IMR-90 (cell line): ENCODE data around the gene NT5E. TPM values are rescaled to one million over a fixed set of nuclear protein-coding genes. Genes with fewer than 3 reads are reported as not detected.

Experiments
- ATAC-seq: fragments of 200-7000 bp; cut with Tn5 transposase; 2 replicates; pipeline ENCODE4 v1.9.1; 2020; ENCODE audit warnings: low read depth, mild to moderate bottlenecking, moderate library complexity
- BruUV-seq: library from RNA; stranded (reverse); fragments of 400-500 nt; replicated peaks from 2 replicates; lab custom pipeline; 2021; lab: Mats Ljungman, UMichigan
- CTCF ChIA-PET: fragments of 300-600 bp; formaldehyde crosslinking; extraction: SDS; loops from one replicate; lab custom pipeline; 2021; ENCODE audit warnings: antibody characterized with exemption; lab: Yijun Ruan, JAX
- POLR2A ChIA-PET: fragments of 300-600 bp; sonication (Branson Sonifier 250); formaldehyde crosslinking; loops from one replicate; lab custom pipeline; 2022; ENCODE audit warnings: antibody characterized with exemption; ENCODE audit not compliant: unreplicated experiment; lab: Charles Lee
- DNase-seq: peaks from one replicate; pipeline ENCODE4 v3.0.0; 2013
- H2AFZ ChIP-seq: replicated peaks from 2 replicates; pipeline ENCODE3; 2013; ENCODE audit warnings: low read length, mild to moderate bottlenecking; ENCODE audit not compliant: poor library complexity
- H2AK5ac ChIP-seq: 2 replicates; pipeline ENCODE4 v1.6.1; 2013; ENCODE audit warnings: low read depth, low read length, inconsistent platforms
- H2AK9ac ChIP-seq: replicated peaks from 2 replicates; pipeline ENCODE3; 2013; ENCODE audit warnings: mild to moderate bottlenecking, low read depth, low read length, moderate library complexity; ENCODE audit not compliant: poor library complexity
- H2BK120ac ChIP-seq: 2 replicates; pipeline ENCODE4 v1.6.1; 2013; ENCODE audit warnings: low read depth, low read length, inconsistent platforms
- H2BK15ac ChIP-seq: 3 replicates; pipeline ENCODE4 v1.6.1; 2013; ENCODE audit warnings: low read depth, low read length, inconsistent platforms
- H2BK20ac ChIP-seq: 2 replicates; pipeline ENCODE4 v1.6.1; 2013; ENCODE audit warnings: low read depth, mild to moderate bottlenecking, inconsistent platforms, low read length, moderate library complexity
- H2BK5ac ChIP-seq: 2 replicates; pipeline ENCODE4 v1.6.1; 2013; ENCODE audit warnings: mild to moderate bottlenecking, low read depth, low read length, inconsistent platforms; ENCODE audit not compliant: poor library complexity, severe bottlenecking
- H3K14ac ChIP-seq: replicated peaks from 2 replicates; pipeline ENCODE4 v1.6.1; 2013; ENCODE audit warnings: low read depth, low read length, inconsistent platforms
- H3K18ac ChIP-seq: 2 replicates; pipeline ENCODE4 v1.6.1; 2013; ENCODE audit warnings: low read depth, low read length, control low read depth
- H3K23ac ChIP-seq: 2 replicates; pipeline ENCODE4 v1.6.1; 2013; ENCODE audit warnings: low read depth, low read length, inconsistent platforms
- H3K27ac ChIP-seq: 2 replicates; pipeline ENCODE4 v1.5.1; 2013; ENCODE audit warnings: mild to moderate bottlenecking, control low read depth, low read length; ENCODE audit not compliant: insufficient read depth
- H3K27me3 ChIP-seq: 2 replicates; pipeline ENCODE4 v1.6.1; 2013; ENCODE audit warnings: low read length; ENCODE audit not compliant: control insufficient read depth, insufficient read depth
- H3K36me3 ChIP-seq: 2 replicates; pipeline ENCODE4 v1.6.1; 2013; ENCODE audit warnings: low read length, mixed read lengths; ENCODE audit not compliant: control insufficient read depth, insufficient read depth
- H3K4ac ChIP-seq: 2 replicates; pipeline ENCODE4 v1.6.1; 2013; ENCODE audit warnings: low read depth, low read length, inconsistent platforms
- H3K4me1 ChIP-seq: 2 replicates; pipeline ENCODE4 v1.6.1; 2013; ENCODE audit warnings: low read length, mixed read lengths; ENCODE audit not compliant: control insufficient read depth, insufficient read depth
- H3K4me2 ChIP-seq: 2 replicates; pipeline ENCODE4 v1.6.1; 2013; ENCODE audit warnings: low read depth, mild to moderate bottlenecking, control low read depth, low read length, moderate library complexity
- H3K4me3 ChIP-seq: 2 replicates; pipeline ENCODE4 v1.5.1; 2013; ENCODE audit warnings: low read depth, mild to moderate bottlenecking, control low read depth, low read length, moderate library complexity; ENCODE audit not compliant: insufficient read depth
- H3K56ac ChIP-seq: 2 replicates; pipeline ENCODE4 v1.6.1; 2013; ENCODE audit warnings: low read length, inconsistent platforms; ENCODE audit not compliant: insufficient read depth; ENCODE audit errors: extremely low read depth
- H3K79me1 ChIP-seq, 2 experiments: 2 replicates each; pipeline ENCODE4 v1.6.1; 2013; ENCODE audit warnings: low read length in 2 of 2, inconsistent platforms in 1 of 2, low read depth in 1 of 2
- H3K9ac ChIP-seq: 2 replicates; pipeline ENCODE4 v1.6.1; 2013; ENCODE audit warnings: low read depth, low read length, control low read depth
- H3K9me1 ChIP-seq: 2 replicates; pipeline ENCODE4 v1.6.1; 2013; ENCODE audit warnings: low read length, inconsistent platforms; ENCODE audit not compliant: insufficient read depth
- H3K9me3 ChIP-seq: 2 replicates; pipeline ENCODE4 v1.6.1; 2013; ENCODE audit warnings: low read length; ENCODE audit not compliant: control insufficient read depth, insufficient read depth
- H4K20me1 ChIP-seq: 2 replicates; pipeline ENCODE4 v1.6.1; 2013; ENCODE audit warnings: low read length, inconsistent platforms; ENCODE audit not compliant: insufficient read depth
- H4K5ac ChIP-seq: 2 replicates; pipeline ENCODE4 v1.6.1; 2013; ENCODE audit warnings: mild to moderate bottlenecking, low read depth, low read length, control low read depth
- H4K8ac ChIP-seq, 2 experiments: 2 replicates each; pipeline ENCODE4 v1.6.1; 2013; ENCODE audit warnings: low read depth in 2 of 2, low read length in 2 of 2, control low read depth in 1 of 2, inconsistent platforms in 1 of 2
- H4K91ac ChIP-seq: 2 replicates; pipeline ENCODE4 v1.6.1; 2013; ENCODE audit warnings: low read depth, low read length, inconsistent platforms; ENCODE audit not compliant: insufficient read depth
- BHLHE40 ChIP-seq: fragments of 150-350 bp; IDR thresholded peaks from 2 replicates; pipeline ENCODE4 v1.6.1; 2016; ENCODE audit warnings: mild to moderate bottlenecking, low read depth, low read length
- CEBPB ChIP-seq: IDR thresholded peaks from 2 replicates; pipeline ENCODE4 v1.6.1; 2012; ENCODE audit warnings: low read depth, low read length, improper control_type of control experiment
- CHD1 ChIP-seq: IDR thresholded peaks from 2 replicates; pipeline ENCODE4 v1.6.1; 2012; ENCODE audit warnings: low read depth, low read length, improper control_type of control experiment
- CTCF ChIP-seq: conservative IDR thresholded peaks from 2 replicates; pipeline ENCODE4 v1.5.1; 2012; ENCODE audit warnings: mild to moderate bottlenecking, low read depth, low read length, improper control_type of control experiment
- ELK1 ChIP-seq: fragments of 150-350 bp; IDR thresholded peaks from 2 replicates; pipeline ENCODE4 v1.6.1; 2016; ENCODE audit warnings: low read depth, mild to moderate bottlenecking, low read length, moderate library complexity, borderline replicate concordance
- FOS ChIP-seq: fragments of 150-350 bp; IDR thresholded peaks from 2 replicates; pipeline ENCODE4 v1.6.1; 2016; ENCODE audit warnings: low read depth, low read length
- MAFK ChIP-seq: IDR thresholded peaks from 2 replicates; pipeline ENCODE4 v1.6.1; 2012; ENCODE audit warnings: low read depth, low read length, improper control_type of control experiment
- MAZ ChIP-seq: IDR thresholded peaks from 2 replicates; pipeline ENCODE4 v1.6.1; 2012; ENCODE audit warnings: low read depth, mild to moderate bottlenecking, low read length, improper control_type of control experiment, moderate library complexity, borderline replicate concordance
- MXI1 ChIP-seq: IDR thresholded peaks from 2 replicates; pipeline ENCODE4 v1.6.1; 2012; ENCODE audit warnings: low read depth, mild to moderate bottlenecking, low read length, moderate library complexity, borderline replicate concordance
- NFE2L2 ChIP-seq: fragments of 150-350 bp; IDR thresholded peaks from 2 replicates; pipeline ENCODE4 v1.6.1; 2016; ENCODE audit warnings: low read depth, mild to moderate bottlenecking, low read length
- POLR2A ChIP-seq: IDR thresholded peaks from 2 replicates; pipeline ENCODE4 v1.6.1; 2012; ENCODE audit warnings: mild to moderate bottlenecking, low read depth, low read length
- RAD21 ChIP-seq: IDR thresholded peaks from 2 replicates; pipeline ENCODE4 v1.6.1; 2012; ENCODE audit warnings: low read length, improper control_type of control experiment
- RCOR1 ChIP-seq: IDR thresholded peaks from 2 replicates; pipeline ENCODE4 v1.6.1; 2012; ENCODE audit warnings: mild to moderate bottlenecking, low read length, improper control_type of control experiment; ENCODE audit not compliant: insufficient replicate concordance
- RFX5 ChIP-seq: IDR thresholded peaks from 2 replicates; pipeline ENCODE4 v1.8.0; 2012; ENCODE audit warnings: low read depth, mild to moderate bottlenecking, low read length, moderate library complexity
- USF2 ChIP-seq: fragments of 150-350 bp; IDR thresholded peaks from 2 replicates; pipeline ENCODE4 v1.6.1; 2017; ENCODE audit warnings: mild to moderate bottlenecking, antibody characterized with exemption, low read length, low read depth
- WGBS, 2 experiments: methylation state at CpG; one replicate each; pipeline versions ENCODE4 v1.1.5 to v1.1.7; 2013; ENCODE audit warnings: missing lambda C conversion rate in 2 of 2; ENCODE audit not compliant: insufficient read length in 1 of 2; ENCODE audit errors: extremely low coverage in 2 of 2; 5-methylcytosine and 5-hydroxymethylcytosine counted together
- dilution Hi-C: fragments of 300-500 bp; cut with HindIII; formaldehyde crosslinking; loops from one replicate; pipeline ENCODE4 v1.14.3; 2018; ENCODE audit warnings: low sequenced_read_pairs; ENCODE audit not compliant: unreplicated experiment
- in situ Hi-C: fragments of 300-500 bp; cut with MboI; formaldehyde crosslinking; loops from 3 replicates; pipeline ENCODE4 v1.14.3; 2019; ENCODE audit warnings: low sequenced_read_pairs, inconsistent platforms, mixed read lengths
- intact Hi-C: fragments of 100-400 bp; cut with micrococcal nuclease; formaldehyde crosslinking; loops from 2 replicates; pipeline ENCODE4 v1.10.0; 2022
- polyA plus RNA-seq, 3 experiments: library from polyadenylated mRNA; depleted of rRNA; stranded (reverse); fragments of >200 nt; gene quantifications; 2 replicates each; pipeline ENCODE4 v1.2.3, GENCODE V29; 2012; ENCODE audit warnings: low replicate concordance in 1 of 3
- total RNA-seq: library from RNA; depleted of rRNA; stranded (reverse); fragments of >200 nt; gene quantifications from 2 replicates; pipeline ENCODE4 v1.2.3, GENCODE V29; 2012

The NT5E gene
- total and polyA plus RNA-seq, 2 of the 4 experiments (the other 2 are of a cell fraction): 153 to 280 TPM

GRCh38 chr6:85473748-85474147 lies 23.9 kb downstream of the NT5E start:
- DNase-seq (no peak), ATAC-seq (no peak)
- no peak overlapping the region for H3K4me3 ChIP-seq
- peaks cover 25% of the 10 kb centered on the region for H3K36me3 ChIP-seq
- H2BK5ac ChIP-seq: peak overlapping the region; percentile 32
- CTCF ChIA-PET: interaction anchor here (0.7 to 2.5 kb wide), 2 partner anchors 9 to 11 kb away, joined by 3 to 9 read pairs; no protein-coding TSS in a partner anchor
- H2BK120ac ChIP-seq: no peak overlapping the region
- H4K8ac ChIP-seq: no peak overlapping the region; a peak in 1 of 4 replicates
- H4K91ac ChIP-seq: no peak overlapping the region
- no TSS peak for BruUV-seq
- no peak overlapping the region for H3K56ac ChIP-seq
- peaks cover 14% of the 10 kb centered on the region for H3K4me1 ChIP-seq
- WGBS, 2 experiments: no CpG with 5 or more reads among the region's 1 CpG
- H2BK20ac ChIP-seq: peak overlapping the region; percentile 16; the same call in 1 of the 2 replicates
- 0 out of 3 replicates have a peak overlapping the region, but pooled peaks have one; percentile 20 for H2BK15ac ChIP-seq
- no peak overlapping the region; the same call in 1 of the 2 replicates for H3K14ac ChIP-seq
- peaks cover 37 to 79% of the 10 kb centered on the region in 2 experiments for H3K79me1 ChIP-seq
- dilution Hi-C loops (no loop called here), intact Hi-C loops (no loop called here), in situ Hi-C loops (no loop called here)
- H4K20me1 ChIP-seq: no peaks in the 10 kb centered on the region
- no peak overlapping the region for H3K18ac ChIP-seq
- no peaks in the 10 kb centered on the region; the same call in 1 of the 2 replicates for H3K9me3 ChIP-seq
- H3K4ac ChIP-seq: no peak overlapping the region; the same call in 1 of the 2 replicates
- H3K27me3 ChIP-seq: no peaks in the 10 kb centered on the region
- no peak overlapping the region; the same call in 1 of the 2 replicates for H4K5ac ChIP-seq
- peaks cover 15% of the 10 kb centered on the region for H3K9me1 ChIP-seq
- TF ChIP-seq NFE2L2 (no peak), MAFK (no peak), ELK1 (no peak), USF2 (no peak), POLR2A (no peak), CTCF (no peak), MXI1 (no peak), RFX5 (no peak), RCOR1 (no peak), MAZ (no peak), CEBPB (no peak), CHD1 (no peak), FOS (no peak), RAD21 (no peak), BHLHE40 (no peak)
- no peak overlapping the region for H3K4me2 ChIP-seq
- POLR2A ChIA-PET: no interaction called here
- H3K27ac ChIP-seq: no peak overlapping the region
- no peak overlapping the region for H2AFZ ChIP-seq
- H2AK9ac ChIP-seq: no peak overlapping the region
- H3K23ac ChIP-seq: 0 out of 2 replicates have a peak overlapping the region, but pooled peaks have one; percentile 48
- no peak overlapping the region for H3K9ac ChIP-seq
- peak overlapping the region; percentile 68 for H2AK5ac ChIP-seq
